ENCODE measurements around the gene SNURF.

DNA sequence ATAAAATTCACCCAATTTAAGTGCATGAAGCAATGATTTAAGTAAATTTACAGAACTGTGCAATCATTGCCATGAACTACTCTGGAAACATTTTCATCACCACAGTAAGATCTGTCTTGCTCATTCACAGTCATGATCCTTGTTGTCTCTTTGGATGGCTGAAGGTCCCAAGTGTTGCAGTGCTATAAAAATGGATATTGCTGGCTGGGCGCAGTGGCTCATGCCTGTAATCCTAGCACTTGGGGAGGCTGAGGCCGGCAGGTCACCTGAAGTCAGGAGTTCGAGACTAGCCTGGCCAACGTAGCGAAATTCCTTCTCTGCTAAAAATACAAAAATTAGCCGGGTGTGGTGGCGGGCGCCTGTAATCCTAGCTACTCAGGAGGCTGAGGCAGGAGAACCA is 17.0 kb downstream of the SNURF start:
- TF ChIP-seq, protein P1, sequence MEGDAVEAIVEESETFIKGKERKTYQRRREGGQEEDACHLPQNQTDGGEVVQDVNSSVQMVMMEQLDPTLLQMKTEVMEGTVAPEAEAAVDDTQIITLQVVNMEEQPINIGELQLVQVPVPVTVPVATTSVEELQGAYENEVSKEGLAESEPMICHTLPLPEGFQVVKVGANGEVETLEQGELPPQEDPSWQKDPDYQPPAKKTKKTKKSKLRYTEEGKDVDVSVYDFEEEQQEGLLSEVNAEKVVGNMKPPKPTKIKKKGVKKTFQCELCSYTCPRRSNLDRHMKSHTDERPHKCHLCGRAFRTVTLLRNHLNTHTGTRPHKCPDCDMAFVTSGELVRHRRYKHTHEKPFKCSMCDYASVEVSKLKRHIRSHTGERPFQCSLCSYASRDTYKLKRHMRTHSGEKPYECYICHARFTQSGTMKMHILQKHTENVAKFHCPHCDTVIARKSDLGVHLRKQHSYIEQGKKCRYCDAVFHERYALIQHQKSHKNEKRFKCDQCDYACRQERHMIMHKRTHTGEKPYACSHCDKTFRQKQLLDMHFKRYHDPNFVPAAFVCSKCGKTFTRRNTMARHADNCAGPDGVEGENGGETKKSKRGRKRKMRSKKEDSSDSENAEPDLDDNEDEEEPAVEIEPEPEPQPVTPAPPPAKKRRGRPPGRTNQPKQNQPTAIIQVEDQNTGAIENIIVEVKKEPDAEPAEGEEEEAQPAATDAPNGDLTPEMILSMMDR (IDR thresholded peaks at IDR 0.05; ENCODE audit: insufficient read depth, low read length, poor library complexity, severe bottlenecking) = no peak
- TF ChIP-seq EZH2phosphoT487 (conservative IDR thresholded peaks at IDR 0.05; ENCODE audit: low read length) = no peak
